Stimulated activated CD4-positive, alpha-beta T cell treated with anti-CD3 and anti-CD28 coated beads, Interleukin-2, amount 100 ng/mL, for 48 hours (primary cell): ENCODE measurements around the gene POFUT2.

Experiments used
- DNase-seq, 2 donors: peaks; one replicate each; pipeline ENCODE4 v3.0.0-alpha.2; 2020

Gene POFUT2

GRCh38 chr21:45220714-45221490, 66.8 kb downstream of the POFUT2 start:
- no peak for DNase-seq

DNA sequence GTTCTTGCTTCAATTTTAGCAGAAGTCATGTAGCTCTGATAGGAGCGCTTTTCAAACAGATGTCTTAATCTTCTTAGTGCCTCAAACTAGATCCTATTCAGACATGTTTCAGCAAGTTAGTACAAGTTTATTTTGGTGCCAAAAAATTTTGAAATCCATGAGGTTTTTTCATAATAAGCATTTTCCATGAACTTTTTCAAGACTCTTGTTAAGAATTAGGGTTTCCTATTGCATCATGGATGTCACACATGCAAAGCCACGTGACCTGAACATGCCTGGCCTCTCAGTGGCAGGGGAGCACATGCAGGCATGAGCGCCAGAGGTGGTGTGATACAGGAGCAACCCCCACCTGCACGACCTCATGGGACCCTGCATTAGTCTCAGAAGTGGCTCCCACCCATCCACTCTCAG, 67.6 kb downstream of the POFUT2 start:
- DNase-seq, result no peak

DNA sequence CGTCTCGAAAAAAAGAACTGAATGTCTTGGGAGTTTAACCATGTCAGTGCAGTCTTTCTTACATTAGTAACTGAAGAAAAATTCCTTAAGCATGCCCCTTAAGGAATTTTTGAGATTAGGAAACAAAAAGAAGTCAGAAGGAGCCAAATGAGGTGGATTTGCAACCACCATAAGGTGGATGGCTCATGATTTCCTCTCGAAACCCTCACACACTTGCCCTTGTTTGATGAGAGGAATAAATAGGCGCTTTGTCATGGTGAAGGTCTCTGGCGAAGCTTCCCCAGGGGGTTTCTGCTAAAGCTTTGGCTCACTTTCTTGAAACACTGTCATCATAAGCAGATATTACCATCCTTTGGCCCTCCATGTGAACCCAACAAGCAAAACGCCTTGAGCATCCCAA, 68.2 kb downstream of the POFUT2 start:
- DNase-seq, result no peak

DNA sequence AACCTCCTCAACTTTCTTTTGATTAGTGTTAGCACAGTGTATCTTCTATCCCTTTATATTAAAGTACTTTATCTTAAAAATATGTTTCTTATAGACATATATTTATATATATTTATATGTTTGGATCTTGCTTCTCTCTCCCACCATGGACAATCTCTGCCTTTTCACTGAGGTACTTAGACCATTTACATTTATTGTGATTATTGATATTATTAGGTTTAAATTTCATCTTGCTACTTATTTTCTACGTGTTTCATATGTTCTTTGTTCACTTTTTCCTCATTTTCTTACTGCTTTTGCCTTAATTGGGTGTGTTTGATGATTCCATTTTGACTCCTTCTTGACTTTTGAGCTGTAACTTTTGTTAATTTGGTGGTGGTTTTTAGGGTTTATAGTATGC, 70.7 kb downstream of the POFUT2 start:
- no peak for DNase-seq

- no peak for DNase-seq
These were observed 72.5 kb downstream of the POFUT2 start for GRCh38 chr21:45215213-45215612.
